Heart left ventricle (tissue), 16 donors: ENCODE data around the gene IGF2BP3. TPM values are rescaled to one million over a fixed set of nuclear protein-coding genes. Genes with fewer than 3 reads are reported as not detected.
A peak's percentile ranks its signal among the peaks of the same experiment; 100 is the strongest.

Source experiments
- ATAC-seq, 4 donors: fragments of 200-7000 bp; cut with Tn5 transposase; one replicate each; pipeline ENCODE4 v1.9.1; 2020 to 2022; ENCODE audit warnings: moderate library complexity in 4 of 4, mild to moderate bottlenecking in 3 of 4, moderate number of reproducible peaks in 1 of 4
- DNase-seq, 5 donors: peaks; one replicate each; pipeline ENCODE4 v3.0.0-alpha.2; 2020
- H3K27ac ChIP-seq, 12 donors: fragments of 200-600 bp; sonication (generic) in 4 of 12; one replicate each; pipeline versions ENCODE4 v1.5.0 to v1.8.0; 2016 to 2022; ENCODE audit warnings: mild to moderate bottlenecking in 2 of 12
- H3K27me3 ChIP-seq, 9 donors: fragments of 200-600 bp; sonication (generic) in 2 of 9; one replicate each; pipeline versions ENCODE4 v1.5.1 to v1.8.0; 2016 to 2022; ENCODE audit warnings: mild to moderate bottlenecking in 3 of 9
- H3K36me3 ChIP-seq, 9 donors: fragments of 200-600 bp; sonication (generic) in 2 of 9; one replicate each; pipeline versions ENCODE4 v1.5.0 to v1.8.0; 2018 to 2022; ENCODE audit warnings: mild to moderate bottlenecking in 2 of 9
- H3K4me1 ChIP-seq, 12 donors: fragments of 200-600 bp; sonication (generic) in 4 of 12; one replicate each; pipeline versions ENCODE4 v1.5.0 to v1.8.0; 2016 to 2022; ENCODE audit warnings: mild to moderate bottlenecking in 3 of 12
- H3K4me3 ChIP-seq, 12 donors: fragments of 200-600 bp; sonication (generic) in 4 of 12; one replicate each; pipeline versions ENCODE4 v1.5.0 to v1.8.0; 2017 to 2022; ENCODE audit warnings: mild to moderate bottlenecking in 9 of 12, moderate library complexity in 4 of 12
- H3K9me3 ChIP-seq, 12 donors: fragments of 200-600 bp; sonication (generic) in 4 of 12; one replicate each; pipeline versions ENCODE4 v1.5.0 to v1.8.0; 2016 to 2022; ENCODE audit warnings: mild to moderate bottlenecking in 1 of 12
- CTCF ChIP-seq, 12 donors: fragments of 200-600 bp; sonication (generic) in 4 of 12; IDR thresholded peaks; one replicate each; pipeline versions ENCODE4 v1.5.0 to v1.8.0; 2018 to 2022; ENCODE audit warnings: antibody characterized with exemption in 12 of 12, mild to moderate bottlenecking in 5 of 12
- POLR2A ChIP-seq, 2 donors: fragments of 450-650 bp; IDR thresholded peaks; one replicate each; pipeline ENCODE4 v1.6.1; 2017; ENCODE audit warnings: antibody characterized with exemption in 2 of 2, mild to moderate bottlenecking in 2 of 2, moderate library complexity in 2 of 2
- WGBS, 4 donors: extraction: QIAGEN DNeasy Blood & Tissue Kit in 2 of 4; methylation state at CpG; one replicate each; pipeline versions ENCODE4 v1.1.5 to v1.1.7; 2013 to 2018; 5-methylcytosine and 5-hydroxymethylcytosine counted together
- intact Hi-C, 10 donors: fragments of 100-400 bp; cut with DNase I; formaldehyde crosslinking; loops; one replicate each; pipeline versions ENCODE4 v1.11.1 to v1.14.2; 2022
- polyA plus RNA-seq, 2 donors: library from polyadenylated mRNA; stranded (reverse); fragments of 200-250 nt; gene quantifications; one replicate each; pipeline ENCODE4 v1.2.3, GENCODE V29; 2013
- total RNA-seq, 9 donors: library from RNA; depleted of rRNA in 2 of 9; stranded (reverse); fragments of >200 nt in 2 of 9; fragmentation: NEBNext Ultra II Directional in 3 of 9; extraction: Animal tissue kit (Norgen Biotek cat#: 25700) in 3 of 9; gene quantifications; one replicate each; pipeline versions ENCODE4 v1.1.0 to v1.2.4, GENCODE V29; 2016 to 2023
- donor health status: ischemic (EF 13 %, LVEDD 7.1; RV severe dilation, severe dysfunction).
- donor health status: healthy with polysubstance abuse.
- donor health status: DM: no; HTN: yes; CAD: no.
- donor health status: DM: no; HTN: no; CAD: no.
- donor health status: ischemic (EF 25% LVEDD 6.9; RV normal size, moderate dysfunction).
- donor health status: ischemic (EF 25% LVEDD 5.7; RV mildly dilated, moderate dysfunction).
- donor health status: healthy.
- donor health status: DM: yes; HTN: yes; CAD: no.
- donor health status: ischemic (EF 35%, LVEDD 5.7; RV mildly dilated, moderate dysfunction).
- donor health status: nonischemic (EF 11% LVEDD 7.7; RV severe dilation, severe dysfunction).
- donor health status: DM: yes; HTN: yes; CAD: no.
- donor health status: PGD.
- donor health status: ischemic (EF 29% LVEDD 5.4; RV normal size, mild dysfunction).
- donor health status: nonischemic (EF 23%, LVEDD 6.1; RV moderate dilation, normal function).

The IGF2BP3 gene
- total and polyA plus RNA-seq, 11 donors: 0.27 to 2.2 (median 0.50) TPM; not detected in 5

DNA sequence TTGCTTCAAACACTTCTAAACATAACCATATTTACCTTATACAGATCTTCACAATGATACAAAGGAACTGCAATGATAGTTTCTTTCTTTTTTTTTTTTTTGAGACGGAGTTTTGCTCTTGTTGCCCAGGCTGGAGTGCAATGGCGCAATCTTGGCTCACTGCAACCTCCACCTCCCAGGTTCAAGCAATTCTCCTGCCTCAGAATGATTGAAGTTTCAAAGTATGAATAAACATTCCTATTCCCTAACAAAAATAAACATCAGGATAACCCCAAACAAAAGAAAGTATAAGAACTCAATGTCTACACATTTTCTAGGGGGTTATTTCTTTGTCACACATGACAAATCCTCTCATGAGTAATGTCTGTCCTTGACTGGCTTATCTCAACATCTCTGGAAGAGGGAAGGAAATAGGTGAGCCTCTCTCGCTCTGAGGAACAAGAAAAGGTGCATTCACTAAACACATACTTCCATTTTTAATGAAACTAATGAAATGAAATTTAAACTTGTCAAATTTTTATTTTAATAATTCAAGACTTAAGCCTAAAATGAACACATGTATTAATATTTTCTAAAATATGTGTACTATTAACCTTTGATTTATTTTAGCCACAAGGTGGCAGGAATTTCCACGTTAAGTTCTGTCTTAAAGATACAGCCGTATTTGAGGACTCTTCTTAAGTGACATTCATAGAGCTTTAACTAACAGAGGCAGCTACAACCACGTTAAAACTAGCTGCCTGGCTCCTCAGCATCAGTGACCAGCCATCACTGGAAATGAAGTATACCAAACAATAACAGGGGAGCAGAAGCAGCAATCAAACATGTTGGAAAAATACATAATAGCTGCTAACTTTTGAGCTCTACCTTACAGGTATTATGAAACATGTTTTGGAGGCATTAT, 112.8 kb downstream of the IGF2BP3 start:
- no peak for ATAC-seq
- TF ChIP-seq POLR2A (IDR thresholded peaks at IDR 0.05) (no peak), CTCF (IDR thresholded peaks at IDR 0.05) (peak in 5 of 12 donors; percentile 7 to 32 (median 17))
- no peaks in the 10 kb centered on the region for H3K4me1 ChIP-seq
- H3K4me3 ChIP-seq: no peak overlapping the region
- peaks cover 0 to 9% (median 0%) of the 10 kb centered on the region in 9 donors for H3K27me3 ChIP-seq
- 31 to 38% (median 35%) methylated on average over 6 of the region's 6 CpGs for WGBS, 4 donors
- H3K9me3 ChIP-seq: no peaks in the 10 kb centered on the region
- intact Hi-C loops: no loop called here
- no peak for DNase-seq
- no peaks in the 10 kb centered on the region for H3K36me3 ChIP-seq
- no peak overlapping the region for H3K27ac ChIP-seq

GRCh38 chr7:23356726-23357125, 113.6 kb downstream of the IGF2BP3 start:
- DNase-seq (no peak), ATAC-seq (no peak)
- H3K4me3 ChIP-seq: no peak overlapping the region
- H3K27ac ChIP-seq: no peak overlapping the region
- intact Hi-C loops: no loop called here
- no peaks in the 10 kb centered on the region for H3K9me3 ChIP-seq
- H3K36me3 ChIP-seq: no peaks in the 10 kb centered on the region
- TF ChIP-seq CTCF (IDR thresholded peaks at IDR 0.05) (no peak), POLR2A (IDR thresholded peaks at IDR 0.05) (no peak)
- H3K27me3 ChIP-seq: peaks cover 0 to 9% (median 0%) of the 10 kb centered on the region in 9 donors
- no peaks in the 10 kb centered on the region for H3K4me1 ChIP-seq
- WGBS, 4 donors: 84 to 90% (median 86%) methylated on average over 3 of the region's 3 CpGs

DNA sequence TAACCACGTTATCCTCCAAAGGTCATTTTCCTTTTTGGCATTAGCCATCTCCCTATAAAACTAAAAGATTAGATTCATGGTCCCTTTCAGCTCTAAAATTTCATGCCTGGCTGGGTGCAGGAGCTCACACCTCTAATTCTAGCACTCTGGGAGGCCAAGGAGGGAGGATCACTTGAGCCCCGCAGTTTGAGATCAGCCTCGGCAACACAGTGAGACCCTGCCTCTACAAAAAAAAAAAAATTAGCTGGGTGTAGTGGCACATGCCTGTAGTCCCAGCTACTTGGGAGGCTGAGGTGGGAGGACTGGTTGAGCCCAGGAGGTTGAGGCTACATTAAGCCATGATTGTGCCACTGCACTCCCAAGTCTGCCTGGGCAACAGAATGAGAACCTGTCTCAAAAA, 114.1 kb downstream of the IGF2BP3 start:
- WGBS, 4 donors: 62 to 82% (median 70%) methylated on average over 3 of the region's 3 CpGs
- peaks cover 0 to 9% (median 0%) of the 10 kb centered on the region in 9 donors for H3K27me3 ChIP-seq
- DNase-seq: no peak
- TF ChIP-seq POLR2A (IDR thresholded peaks at IDR 0.05): no peak
- TF ChIP-seq CTCF (IDR thresholded peaks at IDR 0.05): no peak
- no peaks in the 10 kb centered on the region for H3K36me3 ChIP-seq
- H3K9me3 ChIP-seq: no peaks in the 10 kb centered on the region
- H3K4me1 ChIP-seq: no peaks in the 10 kb centered on the region
- ATAC-seq: no peak
- H3K27ac ChIP-seq: no peak overlapping the region
- intact Hi-C loops: no loop called here
- no peak overlapping the region for H3K4me3 ChIP-seq

- Histone ChIP-seq H3K4me3 (no peak overlapping the region), H3K36me3 (no peaks in the 10 kb centered on the region), H3K27me3 (peaks cover 0 to 9% (median 0%) of the 10 kb centered on the region in 9 donors), H3K9me3 (no peaks in the 10 kb centered on the region), H3K4me1 (no peaks in the 10 kb centered on the region), H3K27ac (no peak overlapping the region)
- 91 to 99% (median 95%) methylated on average over 5 of the region's 5 CpGs for WGBS, 4 donors
- intact Hi-C loops: no loop called here
- no peak for DNase-seq
- TF ChIP-seq CTCF (IDR thresholded peaks at IDR 0.05) (no peak), POLR2A (IDR thresholded peaks at IDR 0.05) (no peak)
- no peak for ATAC-seq
Measured at GRCh38 chr7:23353172-23353571, 117.1 kb downstream of the IGF2BP3 start.
